Neural progenitor cell (in vitro differentiated cells): ENCODE results near the gene PTPN20. TPM values are rescaled to one million over a fixed set of nuclear protein-coding genes. Genes with fewer than 3 reads are reported as not detected.

ENCODE experiments used
- DNase-seq: peaks from one replicate; pipeline ENCODE4 v3.0.0-alpha.2; 2016; ENCODE audit warnings: low spot score
- H2AFZ ChIP-seq: fragments of 200-600 bp; sonication (generic); replicated peaks from 2 replicates; pipeline ENCODE4 v1.6.1; 2016; ENCODE audit warnings: antibody characterized with exemption
- H3F3A ChIP-seq: fragments of 200-600 bp; sonication (generic); 2 replicates; pipeline ENCODE4 v1.6.1; 2016; ENCODE audit warnings: antibody characterized with exemption, low read depth
- H3K27ac ChIP-seq: fragments of 200-600 bp; sonication (generic); 2 replicates; pipeline ENCODE4 v1.5.1; 2016; ENCODE audit warnings: mild to moderate bottlenecking
- H3K27me3 ChIP-seq: fragments of 200-600 bp; sonication (generic); 2 replicates; pipeline ENCODE4 v1.6.1; 2016; ENCODE audit warnings: mild to moderate bottlenecking, moderate library complexity
- H3K36me3 ChIP-seq: fragments of 200-600 bp; sonication (generic); 2 replicates; pipeline ENCODE4 v1.5.1; 2016
- H3K4me1 ChIP-seq: fragments of 200-600 bp; sonication (generic); 2 replicates; pipeline ENCODE4 v1.6.1; 2016; ENCODE audit warnings: mixed run types
- H3K4me2 ChIP-seq: fragments of 200-600 bp; sonication (generic); 2 replicates; pipeline ENCODE4 v1.6.1; 2016
- H3K4me3 ChIP-seq: fragments of 200-600 bp; sonication (generic); 2 replicates; pipeline ENCODE4 v1.5.1; 2016
- H3K79me2 ChIP-seq: fragments of 200-600 bp; sonication (generic); 2 replicates; pipeline ENCODE4 v1.6.1; 2016; ENCODE audit warnings: low read depth
- H3K9ac ChIP-seq: fragments of 200-600 bp; sonication (generic); 2 replicates; pipeline ENCODE4 v1.6.1; 2016
- H3K9me3 ChIP-seq: fragments of 200-600 bp; sonication (generic); 2 replicates; pipeline ENCODE4 v1.5.1; 2016; ENCODE audit warnings: low read depth
- H4K20me1 ChIP-seq: fragments of 200-600 bp; sonication (generic); 2 replicates; pipeline ENCODE4 v1.6.1; 2016; ENCODE audit warnings: low read depth
- H3K27ac Mint-ChIP-seq: 3 replicates; pipeline ENCODE4 v1.8.0; 2021; ENCODE audit warnings: mixed read lengths
- H3K27me3 Mint-ChIP-seq: 2 replicates; pipeline ENCODE4 v1.8.0; 2022; ENCODE audit warnings: low read depth, mild to moderate bottlenecking, inconsistent platforms, moderate library complexity, mixed read lengths; ENCODE audit not compliant: insufficient read depth
- H3K36me3 Mint-ChIP-seq: 3 replicates; pipeline ENCODE4 v1.8.0; 2021; ENCODE audit warnings: mixed read lengths
- H3K4me1 Mint-ChIP-seq: 3 replicates; pipeline ENCODE4 v1.8.0; 2021; ENCODE audit warnings: mixed read lengths
- H3K4me3 Mint-ChIP-seq: 3 replicates; pipeline ENCODE4 v1.8.0; 2021; ENCODE audit warnings: mild to moderate bottlenecking, moderate library complexity, mixed read lengths
- H3K9me3 Mint-ChIP-seq: 3 replicates; pipeline ENCODE4 v1.8.0; 2020; ENCODE audit warnings: mixed read lengths
- EZH2 ChIP-seq: fragments of 200-600 bp; sonication (generic); IDR thresholded peaks from 2 replicates; pipeline ENCODE4 v1.6.1; 2017; ENCODE audit warnings: antibody characterized with exemption, mild to moderate bottlenecking, moderate library complexity
- EZH2phosphoT487 ChIP-seq: fragments of 200-600 bp; sonication (generic); IDR thresholded peaks from 2 replicates; pipeline ENCODE4 v1.6.1; 2017; ENCODE audit warnings: antibody characterized with exemption
- total RNA-seq: library from RNA; depleted of rRNA; stranded (reverse); fragments of >200 nt; gene quantifications from 2 replicates; pipeline ENCODE4 v1.2.3, GENCODE V29; 2015; ENCODE audit warnings: low replicate concordance
- TF ChIP-seq, protein P1 (sequence below): fragments of 200-600 bp; sonication (generic); IDR thresholded peaks from 2 replicates; pipeline ENCODE4 v1.5.1; 2017; ENCODE audit warnings: antibody characterized with exemption, mild to moderate bottlenecking

The PTPN20 gene
- total RNA-seq, 1 donor from 2014 or later, result not detected

DNA sequence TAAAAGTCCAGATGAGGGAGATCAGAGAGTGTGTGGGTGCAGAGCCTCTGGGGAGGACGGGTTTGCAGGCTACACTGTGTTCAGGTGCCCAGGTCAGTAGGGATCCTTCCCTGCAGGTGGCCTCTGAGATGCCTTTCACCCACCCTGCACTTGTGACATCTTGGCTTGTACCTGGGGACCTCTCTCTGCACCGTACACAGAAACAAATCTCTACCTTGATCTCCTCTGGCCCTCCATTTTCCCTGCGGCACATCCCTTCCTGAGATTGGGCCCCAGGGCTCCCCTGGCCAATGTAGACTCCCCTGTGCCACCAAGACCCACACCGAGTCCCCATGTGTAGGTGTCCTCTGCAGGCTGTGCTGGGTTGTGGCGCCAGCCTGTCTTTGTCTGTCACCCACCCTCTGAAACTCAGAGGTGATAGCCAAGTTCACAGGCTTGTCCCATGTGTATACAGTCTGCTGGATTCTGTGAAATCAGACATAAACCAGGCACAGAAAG, 140.6 kb downstream of the PTPN20 start:
- Histone ChIP-seq H3K36me3 (no peaks in the 10 kb centered on the region), H3K27me3 (no peaks in the 10 kb centered on the region), H3K4me2 (no peak overlapping the region), H3K4me1 (no peaks in the 10 kb centered on the region), H3K9me3 (no peaks in the 10 kb centered on the region), H3K4me3 (no peak overlapping the region), H2AFZ (no peak overlapping the region), H4K20me1 (no peaks in the 10 kb centered on the region), H3K9ac (no peak overlapping the region), H3K27ac (no peak overlapping the region), H3K79me2 (no peaks in the 10 kb centered on the region), H3F3A (no peaks in the 10 kb centered on the region)
- Mint-ChIP-seq H3K9me3 (no peaks in the 10 kb centered on the region), H3K4me3 (no peak overlapping the region), H3K27ac (no peak overlapping the region), H3K27me3 (peaks cover 15% of the 10 kb centered on the region), H3K36me3 (no peaks in the 10 kb centered on the region), H3K4me1 (peaks cover 13% of the 10 kb centered on the region)
- TF ChIP-seq, protein P1, sequence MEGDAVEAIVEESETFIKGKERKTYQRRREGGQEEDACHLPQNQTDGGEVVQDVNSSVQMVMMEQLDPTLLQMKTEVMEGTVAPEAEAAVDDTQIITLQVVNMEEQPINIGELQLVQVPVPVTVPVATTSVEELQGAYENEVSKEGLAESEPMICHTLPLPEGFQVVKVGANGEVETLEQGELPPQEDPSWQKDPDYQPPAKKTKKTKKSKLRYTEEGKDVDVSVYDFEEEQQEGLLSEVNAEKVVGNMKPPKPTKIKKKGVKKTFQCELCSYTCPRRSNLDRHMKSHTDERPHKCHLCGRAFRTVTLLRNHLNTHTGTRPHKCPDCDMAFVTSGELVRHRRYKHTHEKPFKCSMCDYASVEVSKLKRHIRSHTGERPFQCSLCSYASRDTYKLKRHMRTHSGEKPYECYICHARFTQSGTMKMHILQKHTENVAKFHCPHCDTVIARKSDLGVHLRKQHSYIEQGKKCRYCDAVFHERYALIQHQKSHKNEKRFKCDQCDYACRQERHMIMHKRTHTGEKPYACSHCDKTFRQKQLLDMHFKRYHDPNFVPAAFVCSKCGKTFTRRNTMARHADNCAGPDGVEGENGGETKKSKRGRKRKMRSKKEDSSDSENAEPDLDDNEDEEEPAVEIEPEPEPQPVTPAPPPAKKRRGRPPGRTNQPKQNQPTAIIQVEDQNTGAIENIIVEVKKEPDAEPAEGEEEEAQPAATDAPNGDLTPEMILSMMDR, result no peak
- TF ChIP-seq EZH2 (no peak), EZH2phosphoT487 (no peak)
- no peak for DNase-seq
